HS-5 (cell line): Measurements from ENCODE around the gene CDY2B.
"Not testable (repeated sequence)": the region's sequence is repeated elsewhere in the genome, so short reads cannot be mapped to it uniquely, and the experiment has no call there.

Source experiments
- DNase-seq: peaks from one replicate; pipeline ENCODE4 v3.0.0-alpha.2; 2012; ENCODE audit warnings: low read depth

Gene CDY2B

GRCh38 chrY:17880120-17880519 lies at the start of gene CDY2B:
Gene CDY2B, minus strand, starts transcription at chrY:17880220. Its CDS starts 328 bp downstream, at chrY:17879892.
- not testable (repeated sequence) for DNase-seq

GRCh38 chrY:17908009-17908408 lies 28.0 kb upstream of the CDY2B start:
- not testable (repeated sequence) for DNase-seq

- DNase-seq, result not testable (repeated sequence)
These were observed 27.3 kb upstream of the CDY2B start for GRCh38 chrY:17907351-17907750.

- not testable (repeated sequence) for DNase-seq
These were observed 1.7 kb upstream of the CDY2B start for GRCh38 chrY:17881697-17882096.

GRCh38 chrY:17876767-17877166 lies 3.3 kb downstream of the CDY2B start:
- not testable (repeated sequence) for DNase-seq

GRCh38 chrY:17875401-17875800 lies 4.6 kb downstream of the CDY2B start:
- DNase-seq, result not testable (repeated sequence)

GRCh38 chrY:17871194-17871903 lies 8.7 kb downstream of the CDY2B start:
- not testable (repeated sequence) for DNase-seq

GRCh38 chrY:17870737-17871136 lies 9.3 kb downstream of the CDY2B start:
- not testable (repeated sequence) for DNase-seq

- not testable (repeated sequence) for DNase-seq
These were observed 12.2 kb downstream of the CDY2B start for GRCh38 chrY:17867850-17868249.

GRCh38 chrY:17860634-17861033 lies 19.4 kb downstream of the CDY2B start:
- not testable (repeated sequence) for DNase-seq

GRCh38 chrY:17856963-17857848 lies 22.8 kb downstream of the CDY2B start:
- DNase-seq, result not testable (repeated sequence)

GRCh38 chrY:17856508-17856907 lies 23.5 kb downstream of the CDY2B start:
- DNase-seq, result not testable (repeated sequence)

- not testable (repeated sequence) for DNase-seq
These were observed 30.9 kb downstream of the CDY2B start for GRCh38 chrY:17849131-17849530.

GRCh38 chrY:17832149-17832548 lies 47.9 kb downstream of the CDY2B start:
- DNase-seq, result not testable (repeated sequence)
